Neural progenitor cell (in vitro differentiated cells): Measurements from ENCODE around the gene AK5. TPM values are rescaled to one million over a fixed set of nuclear protein-coding genes. Genes with fewer than 3 reads are reported as not detected.

Experiments
- DNase-seq: peaks from one replicate; pipeline ENCODE4 v3.0.0-alpha.2; 2016; ENCODE audit warnings: low spot score
- H2AFZ ChIP-seq: fragments of 200-600 bp; sonication (generic); replicated peaks from 2 replicates; pipeline ENCODE4 v1.6.1; 2016; ENCODE audit warnings: antibody characterized with exemption
- H3F3A ChIP-seq: fragments of 200-600 bp; sonication (generic); 2 replicates; pipeline ENCODE4 v1.6.1; 2016; ENCODE audit warnings: antibody characterized with exemption, low read depth
- H3K27ac ChIP-seq: fragments of 200-600 bp; sonication (generic); 2 replicates; pipeline ENCODE4 v1.5.1; 2016; ENCODE audit warnings: mild to moderate bottlenecking
- H3K27me3 ChIP-seq: fragments of 200-600 bp; sonication (generic); 2 replicates; pipeline ENCODE4 v1.6.1; 2016; ENCODE audit warnings: mild to moderate bottlenecking, moderate library complexity
- H3K36me3 ChIP-seq: fragments of 200-600 bp; sonication (generic); 2 replicates; pipeline ENCODE4 v1.5.1; 2016
- H3K4me1 ChIP-seq: fragments of 200-600 bp; sonication (generic); 2 replicates; pipeline ENCODE4 v1.6.1; 2016; ENCODE audit warnings: mixed run types
- H3K4me2 ChIP-seq: fragments of 200-600 bp; sonication (generic); 2 replicates; pipeline ENCODE4 v1.6.1; 2016
- H3K4me3 ChIP-seq: fragments of 200-600 bp; sonication (generic); 2 replicates; pipeline ENCODE4 v1.5.1; 2016
- H3K79me2 ChIP-seq: fragments of 200-600 bp; sonication (generic); 2 replicates; pipeline ENCODE4 v1.6.1; 2016; ENCODE audit warnings: low read depth
- H3K9ac ChIP-seq: fragments of 200-600 bp; sonication (generic); 2 replicates; pipeline ENCODE4 v1.6.1; 2016
- H3K9me3 ChIP-seq: fragments of 200-600 bp; sonication (generic); 2 replicates; pipeline ENCODE4 v1.5.1; 2016; ENCODE audit warnings: low read depth
- H4K20me1 ChIP-seq: fragments of 200-600 bp; sonication (generic); 2 replicates; pipeline ENCODE4 v1.6.1; 2016; ENCODE audit warnings: low read depth
- H3K27ac Mint-ChIP-seq: 3 replicates; pipeline ENCODE4 v1.8.0; 2021; ENCODE audit warnings: mixed read lengths
- H3K27me3 Mint-ChIP-seq: 2 replicates; pipeline ENCODE4 v1.8.0; 2022; ENCODE audit warnings: low read depth, mild to moderate bottlenecking, inconsistent platforms, moderate library complexity, mixed read lengths; ENCODE audit not compliant: insufficient read depth
- H3K36me3 Mint-ChIP-seq: 3 replicates; pipeline ENCODE4 v1.8.0; 2021; ENCODE audit warnings: mixed read lengths
- H3K4me1 Mint-ChIP-seq: 3 replicates; pipeline ENCODE4 v1.8.0; 2021; ENCODE audit warnings: mixed read lengths
- H3K4me3 Mint-ChIP-seq: 3 replicates; pipeline ENCODE4 v1.8.0; 2021; ENCODE audit warnings: mild to moderate bottlenecking, moderate library complexity, mixed read lengths
- H3K9me3 Mint-ChIP-seq: 3 replicates; pipeline ENCODE4 v1.8.0; 2020; ENCODE audit warnings: mixed read lengths
- EZH2 ChIP-seq: fragments of 200-600 bp; sonication (generic); IDR thresholded peaks from 2 replicates; pipeline ENCODE4 v1.6.1; 2017; ENCODE audit warnings: antibody characterized with exemption, mild to moderate bottlenecking, moderate library complexity
- EZH2phosphoT487 ChIP-seq: fragments of 200-600 bp; sonication (generic); IDR thresholded peaks from 2 replicates; pipeline ENCODE4 v1.6.1; 2017; ENCODE audit warnings: antibody characterized with exemption
- total RNA-seq: library from RNA; depleted of rRNA; stranded (reverse); fragments of >200 nt; gene quantifications from 2 replicates; pipeline ENCODE4 v1.2.3, GENCODE V29; 2015; ENCODE audit warnings: low replicate concordance
- TF ChIP-seq, protein P1 (sequence below): fragments of 200-600 bp; sonication (generic); IDR thresholded peaks from 2 replicates; pipeline ENCODE4 v1.5.1; 2017; ENCODE audit warnings: antibody characterized with exemption, mild to moderate bottlenecking

The AK5 gene
- total RNA-seq, 1 donor from 2014 or later: 1.8 TPM

DNA sequence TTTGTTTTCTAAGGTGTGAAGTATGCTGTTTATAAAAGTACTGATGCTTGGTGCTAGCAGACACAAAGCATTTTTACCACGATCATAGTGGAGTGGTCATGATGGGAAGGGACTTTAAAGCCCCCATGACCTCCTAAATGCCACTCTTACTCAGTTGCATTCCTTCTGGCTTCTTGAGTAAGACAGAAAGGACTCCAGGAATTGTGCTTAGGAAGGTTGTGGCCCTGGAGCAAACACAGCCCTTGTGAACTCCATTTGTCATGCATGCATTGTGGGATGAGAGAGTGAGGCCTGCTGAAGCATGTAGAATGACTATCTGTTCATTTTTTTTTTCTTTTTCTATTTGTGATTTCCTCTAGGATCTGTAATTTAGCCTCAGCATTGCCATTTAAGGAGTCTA lies 34.2 kb downstream of the AK5 start:
- H3K4me3 Mint-ChIP-seq: no peak overlapping the region
- Histone ChIP-seq H4K20me1 (no peaks in the 10 kb centered on the region), H3K4me3 (no peak overlapping the region), H2AFZ (peak overlapping the region; percentile 64), H3K4me1 (no peaks in the 10 kb centered on the region), H3K27me3 (no peaks in the 10 kb centered on the region), H3K9me3 (no peaks in the 10 kb centered on the region), H3K27ac (no peak overlapping the region), H3K36me3 (no peaks in the 10 kb centered on the region), H3K79me2 (no peaks in the 10 kb centered on the region), H3K4me2 (no peak overlapping the region), H3F3A (no peaks in the 10 kb centered on the region), H3K9ac (no peak overlapping the region)
- no peaks in the 10 kb centered on the region for H3K4me1 Mint-ChIP-seq
- H3K36me3 Mint-ChIP-seq: no peaks in the 10 kb centered on the region
- H3K27ac Mint-ChIP-seq: no peak overlapping the region
- no peaks in the 10 kb centered on the region for H3K27me3 Mint-ChIP-seq
- no peak for DNase-seq
- no peaks in the 10 kb centered on the region for H3K9me3 Mint-ChIP-seq
- TF ChIP-seq EZH2: no peak

DNA sequence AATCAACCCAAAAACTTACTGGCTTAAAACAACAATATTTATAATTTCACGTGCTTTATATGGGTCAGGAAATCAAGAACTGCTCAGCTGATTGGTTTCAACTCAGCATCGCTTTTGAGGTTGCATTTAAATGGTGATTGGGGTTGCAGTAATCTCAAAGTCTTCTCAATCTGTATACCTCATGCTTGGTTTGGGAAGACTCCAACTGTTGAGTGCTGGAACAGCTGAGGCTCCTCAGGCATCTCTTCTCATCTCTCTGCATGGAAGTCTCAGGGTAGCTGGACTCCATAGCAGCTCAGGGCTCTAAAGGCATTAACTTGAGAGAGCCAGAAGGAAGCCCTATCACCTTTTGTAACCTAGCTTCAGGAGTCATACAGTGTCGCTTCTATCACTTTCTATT lies 35.1 kb downstream of the AK5 start:
- no peaks in the 10 kb centered on the region for H3K4me1 ChIP-seq
- no peak overlapping the region for H2AFZ ChIP-seq
- H3K27me3 ChIP-seq: no peaks in the 10 kb centered on the region
- TF ChIP-seq, protein P1, sequence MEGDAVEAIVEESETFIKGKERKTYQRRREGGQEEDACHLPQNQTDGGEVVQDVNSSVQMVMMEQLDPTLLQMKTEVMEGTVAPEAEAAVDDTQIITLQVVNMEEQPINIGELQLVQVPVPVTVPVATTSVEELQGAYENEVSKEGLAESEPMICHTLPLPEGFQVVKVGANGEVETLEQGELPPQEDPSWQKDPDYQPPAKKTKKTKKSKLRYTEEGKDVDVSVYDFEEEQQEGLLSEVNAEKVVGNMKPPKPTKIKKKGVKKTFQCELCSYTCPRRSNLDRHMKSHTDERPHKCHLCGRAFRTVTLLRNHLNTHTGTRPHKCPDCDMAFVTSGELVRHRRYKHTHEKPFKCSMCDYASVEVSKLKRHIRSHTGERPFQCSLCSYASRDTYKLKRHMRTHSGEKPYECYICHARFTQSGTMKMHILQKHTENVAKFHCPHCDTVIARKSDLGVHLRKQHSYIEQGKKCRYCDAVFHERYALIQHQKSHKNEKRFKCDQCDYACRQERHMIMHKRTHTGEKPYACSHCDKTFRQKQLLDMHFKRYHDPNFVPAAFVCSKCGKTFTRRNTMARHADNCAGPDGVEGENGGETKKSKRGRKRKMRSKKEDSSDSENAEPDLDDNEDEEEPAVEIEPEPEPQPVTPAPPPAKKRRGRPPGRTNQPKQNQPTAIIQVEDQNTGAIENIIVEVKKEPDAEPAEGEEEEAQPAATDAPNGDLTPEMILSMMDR: no peak
- TF ChIP-seq EZH2: no peak
- no peak for TF ChIP-seq EZH2phosphoT487
- H3K36me3 ChIP-seq: no peaks in the 10 kb centered on the region
- H3K4me1 Mint-ChIP-seq: no peaks in the 10 kb centered on the region
- no peak overlapping the region for H3K4me3 Mint-ChIP-seq
- H3K4me3 ChIP-seq: no peak overlapping the region
- H4K20me1 ChIP-seq: no peaks in the 10 kb centered on the region
- no peaks in the 10 kb centered on the region for H3F3A ChIP-seq
- no peaks in the 10 kb centered on the region for H3K79me2 ChIP-seq
- no peaks in the 10 kb centered on the region for H3K9me3 ChIP-seq
- DNase-seq: no peak
- no peak overlapping the region for H3K27ac Mint-ChIP-seq
- H3K4me2 ChIP-seq: no peak overlapping the region
- no peak overlapping the region for H3K9ac ChIP-seq
- H3K36me3 Mint-ChIP-seq: no peaks in the 10 kb centered on the region
- no peak overlapping the region for H3K27ac ChIP-seq
- H3K27me3 Mint-ChIP-seq: no peaks in the 10 kb centered on the region
- H3K9me3 Mint-ChIP-seq: no peaks in the 10 kb centered on the region

DNA sequence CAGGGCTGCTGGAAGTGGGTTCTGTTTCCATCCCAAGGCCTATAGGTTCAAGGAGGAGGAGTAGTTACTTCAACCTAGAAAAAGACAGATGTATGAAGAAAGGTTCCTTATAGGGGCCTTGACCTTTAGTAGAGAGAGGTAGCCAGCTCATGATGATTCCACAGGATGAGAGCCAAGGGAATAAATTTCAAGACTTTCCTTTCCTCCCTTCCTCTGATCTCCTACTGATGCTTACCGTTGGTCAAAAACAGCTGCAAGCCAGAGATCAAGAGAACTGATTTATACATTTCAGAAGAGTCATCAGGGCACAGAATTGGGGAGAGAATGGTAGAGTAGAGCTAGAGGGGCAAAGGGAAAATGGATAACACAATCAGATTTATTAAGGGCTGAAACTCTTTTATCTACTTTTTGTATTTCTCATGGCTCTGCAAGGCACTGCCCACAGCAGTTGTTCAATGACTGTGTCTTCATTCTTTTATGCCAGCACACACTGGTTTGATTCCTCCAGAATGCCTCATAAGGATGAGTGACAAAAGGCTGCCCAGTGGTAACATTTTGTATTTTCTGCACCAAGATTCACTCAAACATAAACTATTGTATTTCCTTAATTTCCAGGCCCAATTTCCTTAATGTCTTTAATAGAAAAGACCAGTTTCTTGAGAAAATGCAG lies 37.4 kb downstream of the AK5 start:
- Histone ChIP-seq H3K4me3 (no peak overlapping the region), H3K27ac (no peak overlapping the region), H3K9ac (no peak overlapping the region), H3K4me1 (peaks cover 6% of the 10 kb centered on the region), H3K4me2 (no peak overlapping the region), H3F3A (no peaks in the 10 kb centered on the region), H4K20me1 (no peaks in the 10 kb centered on the region), H3K36me3 (no peaks in the 10 kb centered on the region), H3K27me3 (no peaks in the 10 kb centered on the region), H2AFZ (no peak overlapping the region), H3K79me2 (no peaks in the 10 kb centered on the region), H3K9me3 (no peaks in the 10 kb centered on the region)
- Mint-ChIP-seq H3K36me3 (no peaks in the 10 kb centered on the region), H3K27ac (no peak overlapping the region), H3K9me3 (no peaks in the 10 kb centered on the region), H3K4me3 (no peak overlapping the region), H3K4me1 (peaks cover 6% of the 10 kb centered on the region), H3K27me3 (no peaks in the 10 kb centered on the region)
- TF ChIP-seq EZH2: no peak
- TF ChIP-seq, protein P1: no peak
- TF ChIP-seq EZH2phosphoT487: no peak
- no peak for DNase-seq

DNA sequence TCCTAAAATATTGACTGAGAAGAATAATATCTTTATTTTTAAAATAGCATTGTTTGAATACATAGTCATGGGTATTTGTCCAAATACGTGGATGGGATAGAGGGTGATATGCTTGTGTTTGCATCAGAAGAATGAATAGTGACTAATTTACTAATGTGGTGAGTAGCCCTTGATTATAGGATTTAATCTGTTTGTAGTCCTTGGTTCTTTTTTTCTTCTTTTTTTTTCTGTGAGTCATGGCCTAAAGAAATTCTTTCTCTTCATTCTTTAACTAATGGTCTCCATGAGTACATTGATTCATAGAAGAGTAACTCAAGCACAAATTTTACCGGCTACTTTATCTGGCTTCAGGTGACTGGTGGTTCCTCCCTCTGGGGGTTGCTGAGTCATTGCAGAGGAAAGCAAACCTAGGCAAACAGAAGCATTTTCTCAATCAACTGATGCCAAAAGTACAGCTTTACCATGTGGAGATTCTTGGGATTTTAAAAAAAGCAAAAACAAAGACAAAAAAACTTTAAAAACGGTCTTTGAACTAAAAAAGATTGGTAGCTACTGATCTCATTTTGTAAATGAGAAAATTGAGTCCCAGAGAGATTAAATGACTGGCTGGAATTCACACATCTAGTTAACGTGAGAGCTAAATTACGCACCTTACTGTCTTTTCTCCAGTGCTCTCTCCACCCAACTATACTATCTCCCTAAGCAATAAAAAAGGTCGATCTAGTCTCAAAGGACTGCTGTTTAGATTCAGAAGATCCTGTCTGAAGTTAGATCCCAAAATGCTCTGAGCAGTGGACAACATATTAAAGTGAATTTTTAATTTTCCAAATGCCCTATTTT lies 40.5 kb downstream of the AK5 start:
- Histone ChIP-seq H2AFZ (peak overlapping the region; percentile 85), H3K79me2 (no peaks in the 10 kb centered on the region), H3F3A (no peaks in the 10 kb centered on the region), H3K9me3 (no peaks in the 10 kb centered on the region), H3K27me3 (no peaks in the 10 kb centered on the region), H3K27ac (no peak overlapping the region), H3K4me2 (no peak overlapping the region), H3K4me1 (peaks cover 6% of the 10 kb centered on the region), H3K4me3 (no peak overlapping the region), H3K36me3 (no peaks in the 10 kb centered on the region), H4K20me1 (no peaks in the 10 kb centered on the region), H3K9ac (no peak overlapping the region)
- DNase-seq: no peak
- TF ChIP-seq EZH2 (no peak), EZH2phosphoT487 (no peak)
- TF ChIP-seq, protein P1: no peak
- Mint-ChIP-seq H3K36me3 (no peaks in the 10 kb centered on the region), H3K27me3 (no peaks in the 10 kb centered on the region), H3K4me3 (no peak overlapping the region), H3K4me1 (peaks cover 6% of the 10 kb centered on the region), H3K27ac (no peak overlapping the region), H3K9me3 (no peaks in the 10 kb centered on the region)
